VCaP (cell line): Measurements from ENCODE around the gene NDOR1.

Experiments used
- H3K27ac ChIP-seq: fragments of 450-650 bp; 2 replicates; pipeline ENCODE4 v1.5.1; 2017
- CTCF ChIP-seq: fragments of 450-650 bp; conservative IDR thresholded peaks from 2 replicates; pipeline ENCODE4 v1.5.1; 2017; ENCODE audit warnings: mild to moderate bottlenecking, moderate library complexity

The NDOR1 gene

GRCh38 chr9:137205126-137206069 is at the start of gene NDOR1, which contains the start of gene TMEM203:
Gene NDOR1, plus strand, starts transcription at chr9:137205700. Its CDS starts 78 bp downstream, at chr9:137205778.
Gene TMEM203, minus strand, starts transcription at chr9:137205648. Its CDS starts 234 bp downstream, at chr9:137205414.
- H3K27ac ChIP-seq = peak within 1 kb of the TSS; percentile 85
- TF ChIP-seq CTCF = no peak

- TF ChIP-seq CTCF = no peak
- no peak overlapping the region for H3K27ac ChIP-seq
These were observed 48.7 kb upstream of the NDOR1 start for GRCh38 chr9:137156567-137157375.

DNA sequence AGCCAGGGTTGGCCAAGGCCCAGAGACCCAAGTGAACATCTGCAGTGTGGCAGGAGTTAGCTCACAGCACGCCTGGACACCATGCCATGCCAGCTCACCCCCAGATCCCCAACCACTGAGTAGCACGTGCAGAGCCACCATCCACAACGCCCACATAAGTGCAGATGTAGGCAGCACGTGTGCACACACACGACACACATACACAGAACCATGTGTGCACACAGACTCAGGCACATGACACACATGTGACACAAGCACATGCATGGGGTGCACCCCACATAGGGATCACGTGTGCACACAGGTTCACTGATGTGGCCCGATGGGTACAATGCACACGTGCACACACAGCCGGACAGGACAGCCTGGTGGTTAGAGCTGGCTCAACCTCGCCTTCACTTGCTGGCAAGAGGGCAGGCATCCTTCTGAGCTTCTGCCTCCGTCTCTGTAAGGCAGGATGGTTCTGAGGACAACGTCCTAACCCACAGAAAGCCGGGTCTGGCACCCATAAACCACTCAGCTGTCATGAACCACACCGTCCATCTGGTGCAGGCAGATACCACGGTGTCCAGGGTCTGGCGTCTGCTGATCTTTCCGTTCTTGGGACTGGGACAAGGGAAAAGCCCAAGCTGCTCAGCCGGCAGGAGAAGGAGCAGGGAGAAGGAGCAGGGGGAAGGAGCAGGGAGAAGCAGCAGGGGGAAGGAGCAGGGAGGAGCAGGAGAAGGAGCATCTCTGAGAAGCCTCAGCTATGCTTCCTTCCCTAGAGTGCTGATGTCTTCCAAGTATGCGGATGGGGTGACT is 47.7 kb upstream of the NDOR1 start:
- TF ChIP-seq CTCF = no peak
- no peak overlapping the region for H3K27ac ChIP-seq

GRCh38 chr9:137158625-137159024 is 46.9 kb upstream of the NDOR1 start:
- TF ChIP-seq CTCF = no peak
- no peak overlapping the region for H3K27ac ChIP-seq

DNA sequence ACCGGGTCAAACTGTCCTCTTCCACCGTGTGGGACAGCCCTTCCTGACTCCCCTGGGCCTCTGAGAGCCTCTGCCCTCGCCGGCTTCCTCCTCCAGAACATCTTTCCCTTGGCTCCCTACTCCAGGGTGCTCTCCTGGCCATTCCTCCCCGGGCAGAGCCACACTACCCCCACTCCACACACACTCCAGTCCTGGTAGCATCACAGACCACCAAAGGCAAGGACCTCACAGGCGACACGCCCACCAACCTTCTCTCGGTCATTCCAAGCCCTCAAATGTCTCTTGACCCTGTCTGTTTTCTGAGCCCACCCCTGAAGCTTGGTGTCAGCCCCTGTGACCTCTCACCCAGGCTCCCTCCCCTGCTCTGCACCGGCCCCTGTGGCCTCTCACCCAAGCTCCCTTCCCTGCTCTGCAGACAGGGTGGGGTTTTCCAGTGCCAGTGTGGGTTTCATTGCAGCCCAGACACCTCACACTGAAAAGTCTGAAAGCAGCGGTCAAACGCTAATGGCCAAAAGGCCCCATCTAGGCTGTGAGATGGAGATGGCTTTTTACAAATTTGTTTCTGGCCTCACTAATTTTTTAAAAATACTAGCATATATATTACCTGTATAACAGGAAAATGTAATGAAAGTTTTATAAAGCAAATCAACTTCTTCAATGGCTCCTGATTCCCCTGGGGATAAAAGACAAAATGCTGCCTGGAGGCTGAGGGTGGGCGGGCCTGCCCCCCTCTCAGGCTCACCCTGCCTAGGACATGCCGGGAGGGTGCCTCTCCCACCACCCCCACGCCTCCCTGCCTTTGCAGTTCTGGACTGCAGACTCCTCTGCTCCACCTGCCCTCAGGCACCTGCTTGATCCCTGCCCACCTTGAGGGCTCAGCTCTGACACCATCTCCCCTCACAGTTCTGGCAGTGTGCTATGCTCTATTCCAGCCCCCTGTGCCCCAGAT is 46.1 kb upstream of the NDOR1 start:
- TF ChIP-seq CTCF = no peak
- H3K27ac ChIP-seq = no peak overlapping the region

- H3K27ac ChIP-seq = no peak overlapping the region
- no peak for TF ChIP-seq CTCF
These were observed 45.5 kb upstream of the NDOR1 start for GRCh38 chr9:137160054-137160425.
